Natural killer cell (primary cell): ENCODE measurements around the gene ZNF440. TPM values are rescaled to one million over a fixed set of nuclear protein-coding genes. Genes with fewer than 3 reads are reported as not detected.
"Not testable (repeated sequence)": the region's sequence is repeated elsewhere in the genome, so short reads cannot be mapped to it uniquely, and the experiment has no call there.

Source experiments
- ATAC-seq, 3 donors: fragments of 150-1000 bp in 2 of 3; fragments of 200-7000 bp in 1 of 3; cut with Tn5 transposase; 1 replicate in 1 of 3; 2 replicates in 2 of 3; pipeline ENCODE4 v1.10.0; 2021; ENCODE audit warnings: mild to moderate bottlenecking in 2 of 3, moderate library complexity in 2 of 3
- DNase-seq, 2 donors: peaks; one replicate each; pipeline versions ENCODE4 v3.0.0 to v3.0.0-alpha.2; 2013 to 2021; ENCODE audit warnings: mixed read lengths in 1 of 2
- H3K27ac ChIP-seq: one replicate; pipeline ENCODE4 v1.5.1; 2013; ENCODE audit warnings: mild to moderate bottlenecking, low read length
- H3K27me3 ChIP-seq: one replicate; pipeline ENCODE4 v1.6.1; 2013; ENCODE audit warnings: low read length; ENCODE audit not compliant: control insufficient read depth, insufficient read depth
- H3K36me3 ChIP-seq: one replicate; pipeline ENCODE4 v1.6.1; 2013; ENCODE audit warnings: low read length; ENCODE audit not compliant: control insufficient read depth, insufficient read depth
- H3K4me1 ChIP-seq: one replicate; pipeline ENCODE4 v1.6.1; 2013; ENCODE audit warnings: low read length; ENCODE audit not compliant: control insufficient read depth, insufficient read depth
- H3K4me3 ChIP-seq: one replicate; pipeline ENCODE4 v1.5.1; 2013; ENCODE audit warnings: low read length
- H3K9me3 ChIP-seq: one replicate; pipeline ENCODE4 v1.6.1; 2013; ENCODE audit warnings: low read length; ENCODE audit not compliant: control insufficient read depth, insufficient read depth
- H3K27ac Mint-ChIP-seq, 2 donors: one replicate each; pipeline ENCODE4 v1.8.0; 2022; ENCODE audit warnings: mild to moderate bottlenecking in 2 of 2, mixed read lengths in 2 of 2, moderate library complexity in 1 of 2
- H3K27me3 Mint-ChIP-seq, 2 donors: one replicate each; pipeline ENCODE4 v1.8.0; 2022; ENCODE audit warnings: low read depth in 2 of 2, mixed read lengths in 2 of 2
- H3K36me3 Mint-ChIP-seq: one replicate; pipeline ENCODE4 v1.8.0; 2022; ENCODE audit warnings: mixed read lengths
- H3K4me1 Mint-ChIP-seq, 2 donors: one replicate each; pipeline ENCODE4 v1.8.0; 2022; ENCODE audit warnings: mixed read lengths in 2 of 2
- H3K4me3 Mint-ChIP-seq: one replicate; pipeline ENCODE4 v1.8.0; 2022; ENCODE audit warnings: mild to moderate bottlenecking, moderate library complexity, mixed read lengths
- H3K9me3 Mint-ChIP-seq, 2 donors: one replicate each; pipeline ENCODE4 v1.8.0; 2022; ENCODE audit warnings: mixed read lengths in 2 of 2
- whole genome bisulfite sequencing: methylation state at CpG from one replicate; pipeline ENCODE4 v1.1.7; 2013; ENCODE audit warnings: missing lambda C conversion rate; ENCODE audit not compliant: insufficient coverage; 5-methylcytosine and 5-hydroxymethylcytosine counted together
- intact Hi-C: fragments of 100-400 bp; cut with micrococcal nuclease; formaldehyde crosslinking; loops from one replicate; pipeline ENCODE4 v1.14.2; 2022
- total RNA-seq, 4 donors: library from RNA; stranded (reverse); fragments of 120-200 nt in 1 of 4; gene quantifications; one replicate each; pipeline versions ENCODE4 v1.2.3 to v1.2.4, GENCODE V29; 2013 to 2022
- TF ChIP-seq, protein P1 (sequence below): fragments of 200-600 bp; IDR thresholded peaks from one replicate; pipeline ENCODE4 v1.8.0; 2022; ENCODE audit warnings: antibody characterized with exemption

Gene ZNF440
- total RNA-seq, 3 donors from 2014 or later (not counting 1 experiment from before 2014, with no cell fraction given) = 21.8 to 37.4 (median 26.6) TPM

- TF ChIP-seq, protein P1, sequence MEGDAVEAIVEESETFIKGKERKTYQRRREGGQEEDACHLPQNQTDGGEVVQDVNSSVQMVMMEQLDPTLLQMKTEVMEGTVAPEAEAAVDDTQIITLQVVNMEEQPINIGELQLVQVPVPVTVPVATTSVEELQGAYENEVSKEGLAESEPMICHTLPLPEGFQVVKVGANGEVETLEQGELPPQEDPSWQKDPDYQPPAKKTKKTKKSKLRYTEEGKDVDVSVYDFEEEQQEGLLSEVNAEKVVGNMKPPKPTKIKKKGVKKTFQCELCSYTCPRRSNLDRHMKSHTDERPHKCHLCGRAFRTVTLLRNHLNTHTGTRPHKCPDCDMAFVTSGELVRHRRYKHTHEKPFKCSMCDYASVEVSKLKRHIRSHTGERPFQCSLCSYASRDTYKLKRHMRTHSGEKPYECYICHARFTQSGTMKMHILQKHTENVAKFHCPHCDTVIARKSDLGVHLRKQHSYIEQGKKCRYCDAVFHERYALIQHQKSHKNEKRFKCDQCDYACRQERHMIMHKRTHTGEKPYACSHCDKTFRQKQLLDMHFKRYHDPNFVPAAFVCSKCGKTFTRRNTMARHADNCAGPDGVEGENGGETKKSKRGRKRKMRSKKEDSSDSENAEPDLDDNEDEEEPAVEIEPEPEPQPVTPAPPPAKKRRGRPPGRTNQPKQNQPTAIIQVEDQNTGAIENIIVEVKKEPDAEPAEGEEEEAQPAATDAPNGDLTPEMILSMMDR = no peak
- intact Hi-C loops = no loop called here
- Histone ChIP-seq H3K4me3 (no peak overlapping the region), H3K27me3 (no peaks in the 10 kb centered on the region), H3K4me1 (peaks cover 19% of the 10 kb centered on the region), H3K36me3 (no peaks in the 10 kb centered on the region), H3K9me3 (peaks cover 14% of the 10 kb centered on the region), H3K27ac (no peak overlapping the region)
- Mint-ChIP-seq H3K4me1 (peaks cover 33 to 50% of the 10 kb centered on the region in 2 donors), H3K4me3 (no peak overlapping the region), H3K27ac (no peak overlapping the region), H3K27me3 (no peaks in the 10 kb centered on the region), H3K9me3 (peaks cover 0 to 8% of the 10 kb centered on the region in 2 donors), H3K36me3 (peaks cover 12% of the 10 kb centered on the region)
- no peak for DNase-seq
- WGBS = 100% methylated on average over 1 of the region's 4 CpGs
- no peak for ATAC-seq
Measured at GRCh38 chr19:11769995-11770394, 44.1 kb upstream of the ZNF440 start.

GRCh38 chr19:11771520-11771919 is 42.6 kb upstream of the ZNF440 start:
- Histone ChIP-seq H3K4me1 (peaks cover 15% of the 10 kb centered on the region), H3K9me3 (peaks cover 22% of the 10 kb centered on the region)
- 96% methylated on average over 11 of the region's 11 CpGs for WGBS
- H3K36me3 ChIP-seq, H3K4me3 Mint-ChIP-seq, intact Hi-C loops, H3K27me3 Mint-ChIP-seq, H3K27ac ChIP-seq, ATAC-seq, H3K27ac Mint-ChIP-seq, H3K27me3 ChIP-seq, H3K4me3 ChIP-seq, DNase-seq: not testable (repeated sequence)
- H3K4me1 Mint-ChIP-seq = peaks cover 32 to 48% of the 10 kb centered on the region in 2 donors
- H3K9me3 Mint-ChIP-seq = peaks cover 0 to 11% of the 10 kb centered on the region in 2 donors
- peaks cover 20% of the 10 kb centered on the region for H3K36me3 Mint-ChIP-seq

DNA sequence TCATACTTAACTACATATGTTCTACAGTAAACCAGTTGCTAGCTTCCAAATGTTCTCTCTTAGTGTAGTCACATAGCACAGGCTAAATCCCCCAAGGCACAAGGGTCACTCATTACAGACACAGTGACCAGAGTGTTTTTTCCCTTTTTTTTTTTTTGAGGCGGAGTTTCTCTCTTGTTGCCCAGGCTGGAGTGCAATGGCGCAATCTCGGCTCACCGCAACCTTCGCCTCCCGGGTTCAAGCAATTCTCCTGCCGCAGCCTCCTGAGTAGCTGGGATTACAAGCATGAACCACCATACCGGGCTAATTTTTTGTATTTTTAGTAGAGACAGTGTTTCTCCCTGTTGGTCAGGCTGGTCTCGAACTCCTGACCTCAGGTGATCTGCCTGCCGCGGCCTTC is 37.4 kb upstream of the ZNF440 start:
- H3K27ac ChIP-seq, ATAC-seq, H3K4me3 ChIP-seq, intact Hi-C loops, H3K27ac Mint-ChIP-seq, H3K27me3 ChIP-seq, DNase-seq, H3K4me1 ChIP-seq, H3K27me3 Mint-ChIP-seq, H3K4me3 Mint-ChIP-seq: not testable (repeated sequence)
- WGBS = over 99% methylated on average over 11 of the region's 11 CpGs
- peaks cover 7 to 22% of the 10 kb centered on the region in 2 donors for H3K4me1 Mint-ChIP-seq
- peaks cover 51% of the 10 kb centered on the region for H3K36me3 Mint-ChIP-seq
- peaks cover 56% of the 10 kb centered on the region for H3K9me3 ChIP-seq
- peaks cover 3 to 20% of the 10 kb centered on the region in 2 donors for H3K9me3 Mint-ChIP-seq
- peaks cover 41% of the 10 kb centered on the region for H3K36me3 ChIP-seq

- Mint-ChIP-seq H3K27ac (no peak overlapping the region), H3K4me1 (no peaks in the 10 kb centered on the region), H3K4me3 (no peak overlapping the region), H3K9me3 (peaks cover 12 to 29% of the 10 kb centered on the region in 2 donors), H3K36me3 (peaks cover 71% of the 10 kb centered on the region), H3K27me3 (no peaks in the 10 kb centered on the region)
- Histone ChIP-seq H3K4me1 (no peaks in the 10 kb centered on the region), H3K9me3 (peaks cover 58% of the 10 kb centered on the region), H3K27ac (no peak overlapping the region), H3K36me3 (peaks cover 41% of the 10 kb centered on the region), H3K27me3 (no peaks in the 10 kb centered on the region), H3K4me3 (no peak overlapping the region)
- no peak for ATAC-seq
- TF ChIP-seq, protein P1 = no peak
- intact Hi-C loops = no loop called here
- 98% methylated on average over 7 of the region's 7 CpGs for WGBS
- no peak for DNase-seq
Measured at GRCh38 chr19:11780431-11781020, 33.5 kb upstream of the ZNF440 start.
